Type B pancreatic cell (in vitro differentiated cells): Measurements from ENCODE around the gene GPC5. TPM values are rescaled to one million over a fixed set of nuclear protein-coding genes. Genes with fewer than 3 reads are reported as not detected.

Experiments used
- DNase-seq: peaks from one replicate; pipeline ENCODE4 v3.0.0; 2021; ENCODE audit warnings: mixed read lengths; ENCODE audit not compliant: unreplicated experiment; ENCODE audit errors: extremely low spot score
- H3K27ac Mint-ChIP-seq: 2 replicates; pipeline ENCODE4 v1.8.0; 2021; ENCODE audit warnings: mild to moderate bottlenecking, mixed read lengths
- H3K27me3 Mint-ChIP-seq: 2 replicates; pipeline ENCODE4 v1.8.0; 2021; ENCODE audit warnings: mixed read lengths
- H3K36me3 Mint-ChIP-seq: 2 replicates; pipeline ENCODE4 v1.8.0; 2021; ENCODE audit warnings: mixed read lengths
- H3K4me1 Mint-ChIP-seq: one replicate; pipeline ENCODE4 v1.8.0; 2021; ENCODE audit warnings: mixed read lengths; ENCODE audit not compliant: unreplicated experiment
- H3K4me3 Mint-ChIP-seq: 2 replicates; pipeline ENCODE4 v1.8.0; 2021; ENCODE audit warnings: mild to moderate bottlenecking, mixed read lengths
- H3K9me3 Mint-ChIP-seq: 2 replicates; pipeline ENCODE4 v1.8.0; 2021; ENCODE audit warnings: mixed read lengths
- CTCF ChIP-seq: fragments of 200-600 bp; sonication (generic); conservative IDR thresholded peaks from 2 replicates; pipeline ENCODE4 v1.5.0; 2021; ENCODE audit warnings: antibody characterized with exemption, mild to moderate bottlenecking
- total RNA-seq: library from RNA; stranded (reverse); gene quantifications from 2 replicates; pipeline ENCODE4 v1.2.1, GENCODE V29; 2021; ENCODE audit warnings: low replicate concordance

GPC5 gene
- total RNA-seq, 1 donor from 2014 or later, result 2.8 TPM

- no peaks in the 10 kb centered on the region for H3K36me3 Mint-ChIP-seq
- DNase-seq, result no peak
- peaks cover 4% of the 10 kb centered on the region for H3K4me1 Mint-ChIP-seq
- H3K9me3 Mint-ChIP-seq, result no peaks in the 10 kb centered on the region
- TF ChIP-seq CTCF, result no peak
- H3K4me3 Mint-ChIP-seq, result no peak overlapping the region
- H3K27me3 Mint-ChIP-seq, result peaks cover 4% of the 10 kb centered on the region
- no peak overlapping the region for H3K27ac Mint-ChIP-seq
These were observed 323.0 kb downstream of the GPC5 start for GRCh38 chr13:91721413-91721812.

- Mint-ChIP-seq H3K36me3 (no peaks in the 10 kb centered on the region), H3K4me1 (peaks cover 4% of the 10 kb centered on the region), H3K27me3 (peaks cover 4% of the 10 kb centered on the region), H3K27ac (no peak overlapping the region), H3K9me3 (no peaks in the 10 kb centered on the region), H3K4me3 (no peak overlapping the region)
- TF ChIP-seq CTCF, result peak; percentile 83
- DNase-seq, result no peak
These were observed 324.0 kb downstream of the GPC5 start for GRCh38 chr13:91722267-91722884.

- Mint-ChIP-seq H3K4me3 (no peak overlapping the region), H3K9me3 (no peaks in the 10 kb centered on the region), H3K27ac (no peak overlapping the region), H3K4me1 (peaks cover 4% of the 10 kb centered on the region), H3K36me3 (no peaks in the 10 kb centered on the region), H3K27me3 (peaks cover 4% of the 10 kb centered on the region)
- no peak for DNase-seq
- TF ChIP-seq CTCF, result no peak
These were observed 326.2 kb downstream of the GPC5 start for GRCh38 chr13:91724591-91724990.

- Mint-ChIP-seq H3K4me1 (peaks cover 4% of the 10 kb centered on the region), H3K27ac (no peak overlapping the region), H3K27me3 (peaks cover 2% of the 10 kb centered on the region), H3K4me3 (no peak overlapping the region), H3K9me3 (no peaks in the 10 kb centered on the region), H3K36me3 (no peaks in the 10 kb centered on the region)
- no peak for DNase-seq
- TF ChIP-seq CTCF, result no peak
These were observed 327.2 kb downstream of the GPC5 start for GRCh38 chr13:91725646-91726045.

GRCh38 chr13:91726671-91727070, 328.2 kb downstream of the GPC5 start:
- no peak for TF ChIP-seq CTCF
- H3K27ac Mint-ChIP-seq, result no peak overlapping the region
- no peaks in the 10 kb centered on the region for H3K36me3 Mint-ChIP-seq
- no peaks in the 10 kb centered on the region for H3K9me3 Mint-ChIP-seq
- H3K4me3 Mint-ChIP-seq, result no peak overlapping the region
- no peaks in the 10 kb centered on the region for H3K27me3 Mint-ChIP-seq
- no peak for DNase-seq
- no peaks in the 10 kb centered on the region for H3K4me1 Mint-ChIP-seq

- peaks cover 3% of the 10 kb centered on the region for H3K27me3 Mint-ChIP-seq
- no peaks in the 10 kb centered on the region for H3K9me3 Mint-ChIP-seq
- no peaks in the 10 kb centered on the region for H3K4me1 Mint-ChIP-seq
- H3K36me3 Mint-ChIP-seq, result no peaks in the 10 kb centered on the region
- no peak overlapping the region for H3K4me3 Mint-ChIP-seq
- DNase-seq, result no peak
- no peak for TF ChIP-seq CTCF
- H3K27ac Mint-ChIP-seq, result no peak overlapping the region
These were observed 331.4 kb downstream of the GPC5 start for GRCh38 chr13:91729859-91730258.
